GM18870 (cell line): Measurements from ENCODE around the gene FOXJ1.

Experiments
- ATAC-seq: cut with Tn5 transposase; IDR thresholded peaks from one replicate; pipeline ENCODE4 v1.9.1; 2021; ENCODE audit warnings: moderate library complexity; ENCODE audit not compliant: unreplicated experiment

FOXJ1 gene

DNA sequence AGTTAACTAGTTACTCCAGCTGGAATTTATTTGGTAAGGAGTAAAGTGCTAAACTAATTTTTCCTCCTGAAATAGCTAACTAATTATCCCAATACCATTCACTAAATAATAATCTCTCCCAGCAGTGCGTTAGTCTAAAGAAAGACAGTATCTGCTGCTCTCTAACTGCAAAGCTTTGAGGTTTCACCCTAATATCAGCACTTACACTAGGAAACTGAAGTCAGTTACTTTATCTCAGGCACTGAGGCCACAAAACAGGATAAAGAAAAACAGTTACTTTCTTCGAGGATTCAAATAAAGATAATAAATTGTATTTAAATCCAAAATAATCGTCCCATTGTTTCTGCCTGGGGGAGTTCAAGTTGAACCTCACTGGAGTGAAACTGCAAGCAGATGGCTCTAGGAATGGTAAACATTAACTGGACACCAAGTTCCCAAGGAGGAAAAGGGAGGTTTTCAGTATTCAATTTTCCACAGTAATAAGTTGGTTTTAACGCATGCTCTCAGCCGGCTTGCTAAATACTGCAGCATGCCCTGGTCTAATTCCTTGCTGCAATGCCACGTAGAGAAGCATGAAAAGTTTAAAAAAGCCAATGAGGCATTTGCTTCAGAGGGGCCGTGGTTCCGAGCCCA is 20.0 kb upstream of the FOXJ1 start:
- no peak for ATAC-seq

DNA sequence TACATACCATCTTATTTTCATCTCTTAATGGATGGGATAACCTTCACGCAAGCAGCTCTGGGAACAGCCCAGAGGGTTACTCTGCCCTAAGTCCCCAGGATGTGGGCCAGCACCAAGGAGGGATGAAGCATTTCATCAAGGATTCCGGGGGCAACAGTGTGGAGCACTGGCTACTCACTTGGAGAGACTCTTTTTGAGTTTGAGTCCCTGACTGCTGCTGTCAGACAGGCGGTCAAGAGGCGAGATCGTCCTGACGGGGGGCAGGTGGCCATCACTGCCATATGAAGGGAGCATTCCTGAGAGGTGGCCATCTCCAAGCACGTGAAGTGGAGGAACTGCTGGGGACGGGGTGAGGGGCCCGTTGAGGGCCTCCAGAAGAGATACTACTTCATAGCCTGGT is 18.1 kb upstream of the FOXJ1 start:
- no peak for ATAC-seq

DNA sequence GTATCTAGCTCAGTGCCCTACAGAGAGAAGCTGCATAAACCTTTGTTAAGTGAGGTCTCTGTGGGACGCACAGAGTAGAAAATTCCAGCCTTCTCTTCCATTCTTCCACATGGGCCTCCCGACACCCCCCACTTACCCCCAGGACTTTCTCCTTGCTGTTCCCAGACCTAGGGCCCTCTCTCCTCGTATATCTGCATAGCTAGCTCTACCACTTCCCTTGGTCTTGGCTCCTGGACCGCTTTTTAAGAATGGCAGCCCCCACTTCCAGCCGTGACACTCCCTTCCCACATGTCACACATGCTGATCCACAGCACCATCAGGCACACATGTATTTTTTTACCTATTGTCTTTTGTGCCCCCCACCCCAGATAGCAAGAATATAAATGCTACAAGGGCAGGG is 16.7 kb upstream of the FOXJ1 start:
- ATAC-seq: no peak

DNA sequence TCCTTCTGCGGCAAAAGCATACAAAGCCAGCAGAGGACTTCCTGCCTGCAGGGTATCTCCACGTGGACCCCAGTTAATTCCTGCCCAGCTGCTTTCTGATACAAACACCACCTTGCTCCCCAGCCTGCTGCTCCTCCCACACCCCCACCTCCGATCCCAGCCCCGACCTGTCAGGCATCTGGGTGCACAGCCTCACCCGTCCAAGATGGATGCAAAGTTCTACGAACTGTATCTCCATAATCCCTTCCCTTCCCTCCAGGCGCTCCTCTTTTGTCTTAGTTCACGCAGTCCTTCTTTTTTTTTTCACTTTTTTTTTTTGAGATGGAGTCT is 15.6 kb upstream of the FOXJ1 start:
- ATAC-seq: no peak

DNA sequence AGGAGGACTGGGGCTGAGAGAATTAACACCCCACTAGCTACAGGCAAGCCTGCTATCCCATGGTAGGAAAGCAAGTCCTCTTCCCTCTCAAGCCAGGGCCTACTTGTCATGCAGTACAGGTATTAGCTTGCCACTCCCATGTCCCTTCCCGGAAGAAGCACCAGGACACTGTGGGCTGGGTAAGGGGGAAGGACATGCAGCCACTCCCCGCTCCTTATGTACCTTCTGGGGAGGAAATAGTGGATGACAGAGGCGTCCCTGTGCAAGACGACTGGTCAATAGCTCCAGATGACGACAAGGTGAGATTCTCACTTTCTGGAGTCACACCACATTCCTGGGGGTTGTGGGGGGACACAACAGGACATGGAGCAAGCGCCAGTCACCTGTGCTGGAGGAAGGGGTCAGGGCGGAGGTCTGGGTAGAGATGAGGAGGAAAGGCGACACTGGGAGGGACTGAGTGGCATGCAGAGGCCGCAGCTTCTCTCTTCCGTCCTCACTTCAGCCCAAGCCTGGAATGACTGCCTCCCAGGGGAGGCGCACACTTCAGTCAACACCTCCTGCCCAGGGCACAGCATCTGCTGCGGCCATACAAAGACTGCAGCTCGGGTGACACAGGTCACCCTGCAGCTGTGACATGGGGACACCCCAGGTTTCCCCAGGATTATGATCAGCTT is 15.1 kb upstream of the FOXJ1 start:
- no peak for ATAC-seq

DNA sequence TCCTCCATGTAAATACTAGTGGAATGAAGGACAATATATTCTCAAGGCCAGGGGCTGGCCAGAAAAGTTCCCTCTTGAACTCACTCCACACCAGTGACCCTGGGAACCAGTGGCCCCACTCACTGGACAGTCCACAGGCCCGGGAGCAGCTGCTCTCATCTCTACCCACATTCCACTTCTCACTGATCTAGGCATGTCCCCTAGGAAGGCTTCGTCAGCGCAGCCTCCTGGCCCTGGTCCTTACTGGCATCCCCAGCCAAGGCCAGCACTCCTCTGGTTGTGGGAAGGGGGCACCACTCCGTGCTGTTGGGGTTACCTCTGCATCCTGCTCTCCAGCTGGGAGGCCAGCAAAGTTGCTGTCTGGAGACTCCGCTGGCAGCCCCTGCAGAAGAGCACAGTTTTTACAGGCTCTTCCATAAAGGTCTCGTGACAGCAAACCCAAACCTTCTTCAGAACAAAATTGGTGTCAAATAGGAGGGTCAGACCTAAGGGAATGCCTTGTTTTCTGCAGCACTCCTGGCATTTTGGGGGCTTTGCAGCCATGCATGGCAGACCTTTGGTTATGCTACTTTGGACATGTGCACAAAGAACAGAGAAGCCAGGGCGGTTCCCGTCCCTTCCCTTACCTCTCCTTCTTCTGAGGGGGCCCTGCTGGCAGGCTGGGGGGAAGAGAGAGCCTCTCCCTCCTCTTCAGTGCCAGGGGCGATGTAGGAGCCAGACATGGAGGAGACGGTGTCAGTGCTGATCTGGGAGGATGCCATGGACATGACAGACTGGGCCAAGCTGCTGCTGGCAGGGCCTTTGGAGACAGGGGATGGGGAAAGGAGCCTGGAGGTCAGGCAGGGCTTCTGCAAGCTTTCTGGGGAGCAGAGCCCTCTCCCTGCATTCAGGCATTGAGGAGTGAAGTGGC is 14.1 kb upstream of the FOXJ1 start:
- ATAC-seq: no peak

DNA sequence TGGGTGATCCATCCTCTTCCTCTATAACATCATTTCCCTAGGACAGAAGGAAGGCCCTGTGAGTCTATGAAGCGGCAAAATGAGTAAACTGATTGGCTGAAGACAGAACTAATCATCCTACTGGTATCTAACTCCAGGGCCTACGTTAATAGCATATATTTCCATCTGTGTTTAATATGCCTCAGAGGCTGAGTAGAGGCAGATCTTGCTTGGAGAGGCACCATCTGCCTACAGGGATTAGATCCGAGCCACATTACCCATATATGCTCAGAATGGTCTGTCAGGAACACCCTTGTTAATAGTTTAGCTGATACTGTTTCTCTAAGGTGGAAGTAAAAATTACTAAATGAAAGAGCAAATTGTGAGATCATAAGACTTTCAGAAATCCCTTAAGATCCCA is 13.2 kb upstream of the FOXJ1 start:
- no peak for ATAC-seq

DNA sequence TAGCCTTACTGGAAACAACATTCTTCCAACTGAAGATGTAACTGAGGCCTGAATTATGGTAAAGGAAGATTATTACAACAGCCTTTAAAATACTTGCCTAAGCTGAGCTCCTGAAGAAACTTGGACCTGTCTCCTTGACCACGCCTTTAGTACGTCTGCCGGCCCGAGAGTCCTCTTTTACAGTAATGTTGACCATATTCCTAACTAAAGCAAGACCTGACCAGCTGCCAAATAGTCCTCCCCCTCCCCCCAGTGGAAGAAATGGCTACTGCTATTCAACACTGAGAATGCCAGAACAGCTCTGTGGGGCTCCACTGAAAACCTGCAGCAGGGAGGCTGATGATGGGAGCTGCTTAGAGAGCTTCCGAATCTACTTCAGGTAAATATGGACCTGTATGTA is 12.6 kb upstream of the FOXJ1 start:
- ATAC-seq: no peak

DNA sequence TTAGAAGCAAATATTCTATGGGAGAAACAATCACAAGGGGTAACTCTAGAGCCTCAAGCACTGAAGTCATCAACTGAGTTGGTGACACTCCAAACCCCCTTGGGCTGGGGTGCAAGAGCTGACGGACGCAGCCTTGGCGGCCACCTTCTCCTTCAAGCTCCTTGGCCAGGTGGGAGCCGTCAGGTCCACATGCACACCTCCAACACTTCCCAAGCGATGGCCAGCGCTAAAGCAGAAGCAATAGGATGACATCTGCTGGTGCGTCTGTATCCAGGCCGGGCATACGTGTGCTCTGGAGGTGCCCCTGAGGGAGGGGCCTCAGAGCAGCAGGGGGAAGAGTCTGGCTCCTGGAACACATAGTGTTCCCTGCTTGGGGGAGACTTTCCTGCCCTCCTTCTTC is 12.2 kb upstream of the FOXJ1 start:
- ATAC-seq: no peak

DNA sequence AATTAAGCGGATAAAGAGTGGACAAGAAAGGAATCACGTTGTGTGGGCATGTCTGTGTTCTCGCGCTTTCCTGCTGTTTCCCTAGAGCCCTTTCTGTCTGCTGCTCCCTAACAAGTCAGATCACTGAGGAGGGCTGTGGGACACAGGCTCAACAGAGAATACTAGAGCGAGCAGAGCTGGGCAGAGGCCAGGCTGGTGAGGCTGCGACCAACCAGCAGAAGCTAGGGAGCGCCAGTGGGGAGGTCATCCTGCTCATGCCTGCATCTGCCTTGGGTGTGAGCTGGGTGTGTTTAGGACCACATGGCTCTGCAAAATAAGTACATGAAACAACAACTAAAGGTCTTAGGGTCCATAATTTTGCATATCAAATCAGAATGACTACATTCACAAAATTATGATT is 11.5 kb upstream of the FOXJ1 start:
- no peak for ATAC-seq

DNA sequence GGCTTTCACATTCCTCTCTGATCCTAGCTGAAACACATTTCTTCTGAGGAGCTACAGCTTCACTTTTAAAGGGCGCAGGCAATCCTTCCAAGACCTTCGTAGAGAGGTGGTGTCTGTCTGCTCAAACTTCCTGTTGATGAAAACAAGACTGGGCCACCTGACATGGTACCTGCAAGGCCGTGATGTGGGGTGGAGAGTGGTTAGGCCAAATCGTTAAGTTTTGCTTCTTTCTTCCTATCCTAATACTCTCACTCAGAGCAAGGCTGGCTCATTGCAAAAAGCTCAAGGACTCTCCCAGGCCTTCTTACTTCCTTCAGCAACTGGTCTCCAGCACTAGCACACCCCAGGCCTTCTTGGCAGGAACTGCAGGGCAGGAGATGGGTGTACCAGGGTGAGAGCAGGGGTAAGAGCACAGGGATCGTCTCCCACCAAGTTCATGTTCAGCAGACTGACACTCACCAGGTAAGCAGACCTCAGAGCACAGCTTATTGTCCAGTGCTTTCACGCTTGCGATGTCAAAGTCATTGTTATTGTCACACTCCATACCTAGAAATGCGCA is 10.9 kb upstream of the FOXJ1 start:
- ATAC-seq: no peak

DNA sequence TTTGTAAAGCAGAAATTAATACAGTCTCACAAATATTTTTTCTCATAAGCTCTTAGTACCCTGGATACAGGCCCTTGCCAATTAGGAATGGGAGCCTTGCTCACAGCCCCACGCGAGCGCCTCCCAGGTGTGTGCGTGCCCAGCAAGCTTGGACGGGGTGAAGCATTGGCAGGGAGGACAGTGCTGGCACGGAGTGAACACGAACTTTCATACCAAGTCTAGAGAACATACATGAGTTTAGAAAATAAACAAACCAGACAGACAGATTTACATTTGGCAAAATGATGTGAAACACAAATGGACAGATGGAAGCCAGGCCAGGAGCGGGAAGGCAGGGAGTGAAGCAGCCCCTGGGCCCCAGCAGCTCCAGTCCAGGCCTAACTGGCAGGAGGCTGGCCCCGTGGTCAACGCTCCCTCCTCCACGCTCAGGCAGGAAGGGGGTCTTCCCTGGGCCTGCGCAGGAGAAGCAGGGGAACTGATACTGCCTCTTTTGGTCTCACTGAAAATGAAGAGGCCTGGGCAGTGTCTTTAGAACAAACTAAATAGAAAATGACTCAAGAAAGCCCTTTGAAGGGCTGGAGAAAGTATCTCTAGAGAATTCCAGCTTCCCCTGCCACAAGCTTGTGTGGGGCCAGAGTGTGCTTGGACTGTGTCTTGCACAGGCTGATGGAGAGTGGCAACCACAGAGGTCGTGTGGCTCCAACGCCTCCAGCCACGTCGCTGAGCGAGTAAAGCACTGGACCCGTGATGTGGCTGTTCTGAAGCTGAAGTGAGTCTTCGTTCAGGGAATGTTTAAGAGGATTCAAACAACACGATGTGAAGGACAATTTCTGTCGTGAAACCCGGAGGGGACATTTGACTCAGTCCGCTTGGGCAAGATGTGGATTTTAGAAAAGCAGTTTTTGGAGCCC is 9.9 kb upstream of the FOXJ1 start:
- ATAC-seq: no peak

DNA sequence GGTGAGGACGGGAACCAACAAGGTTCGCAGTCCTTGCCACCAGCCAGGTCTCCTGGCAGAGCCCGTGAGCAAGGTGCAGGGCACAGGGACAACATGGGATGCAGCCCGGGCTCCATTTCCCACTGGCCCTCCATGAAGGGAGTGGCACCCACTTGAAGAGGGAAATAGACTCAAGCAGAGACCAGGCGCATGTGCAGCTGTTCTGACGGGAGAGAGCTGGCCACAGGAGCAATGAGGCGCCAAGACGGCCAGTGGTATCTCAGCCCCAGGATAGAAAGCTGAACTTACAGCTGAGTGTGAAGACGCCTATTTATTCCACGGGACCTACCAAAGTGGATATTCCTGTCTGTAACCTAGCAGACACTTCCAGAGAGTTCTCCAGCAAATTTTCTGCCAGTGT is 8.2 kb upstream of the FOXJ1 start:
- ATAC-seq: no peak

DNA sequence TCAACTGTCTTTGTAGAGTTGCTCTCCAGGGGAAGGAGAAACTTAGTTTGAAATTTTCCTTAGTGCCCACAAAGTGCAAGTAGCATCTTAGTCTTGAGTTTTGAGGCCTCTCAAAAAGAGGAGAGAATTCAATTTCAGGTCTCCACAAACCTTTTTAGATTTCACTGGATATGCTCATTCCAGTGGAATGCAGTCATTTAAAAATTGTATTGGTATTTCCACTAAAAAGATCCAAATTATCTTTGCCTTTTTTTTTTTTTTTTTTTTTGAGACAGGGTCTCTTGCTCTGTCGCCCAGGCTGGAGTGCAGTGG is 6.9 kb upstream of the FOXJ1 start:
- no peak for ATAC-seq

DNA sequence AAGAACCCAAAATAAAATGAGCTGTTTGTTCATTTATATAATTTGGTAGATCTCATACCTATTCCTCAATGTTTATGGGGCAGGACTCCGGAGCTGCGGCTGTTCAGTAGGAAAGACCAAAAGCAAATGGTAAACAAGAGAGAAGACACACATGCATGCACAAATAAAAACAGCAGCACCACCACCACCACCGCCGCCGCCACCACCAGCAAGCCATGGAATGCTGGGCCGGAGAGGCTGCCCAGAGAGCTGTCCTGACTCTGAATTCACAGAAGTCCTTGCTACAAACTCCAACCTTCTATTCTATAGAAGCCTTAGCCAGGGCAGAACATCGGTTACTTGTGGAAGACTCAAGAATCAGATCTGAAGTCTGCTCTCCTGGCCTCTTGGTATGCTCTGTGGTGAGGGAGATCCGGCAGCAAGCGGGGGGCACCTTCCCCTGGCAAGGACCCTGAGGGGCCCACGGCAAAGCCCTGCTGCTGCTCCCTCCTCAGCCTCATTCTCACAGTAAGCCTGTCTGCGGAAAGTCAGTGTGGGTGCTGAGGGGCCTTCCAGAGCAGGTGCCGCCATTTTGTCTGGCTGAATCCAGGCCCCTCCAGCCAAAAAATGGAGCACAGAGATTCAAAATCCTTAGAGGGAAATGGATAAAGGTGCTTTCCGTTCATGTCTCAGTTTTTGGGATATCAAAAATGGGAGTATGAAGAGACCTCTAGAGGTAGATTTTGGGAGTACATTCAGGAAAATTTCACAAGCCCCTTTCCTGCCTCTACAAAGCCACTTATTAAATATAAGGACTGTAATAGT is 6.4 kb upstream of the FOXJ1 start:
- ATAC-seq: no peak

DNA sequence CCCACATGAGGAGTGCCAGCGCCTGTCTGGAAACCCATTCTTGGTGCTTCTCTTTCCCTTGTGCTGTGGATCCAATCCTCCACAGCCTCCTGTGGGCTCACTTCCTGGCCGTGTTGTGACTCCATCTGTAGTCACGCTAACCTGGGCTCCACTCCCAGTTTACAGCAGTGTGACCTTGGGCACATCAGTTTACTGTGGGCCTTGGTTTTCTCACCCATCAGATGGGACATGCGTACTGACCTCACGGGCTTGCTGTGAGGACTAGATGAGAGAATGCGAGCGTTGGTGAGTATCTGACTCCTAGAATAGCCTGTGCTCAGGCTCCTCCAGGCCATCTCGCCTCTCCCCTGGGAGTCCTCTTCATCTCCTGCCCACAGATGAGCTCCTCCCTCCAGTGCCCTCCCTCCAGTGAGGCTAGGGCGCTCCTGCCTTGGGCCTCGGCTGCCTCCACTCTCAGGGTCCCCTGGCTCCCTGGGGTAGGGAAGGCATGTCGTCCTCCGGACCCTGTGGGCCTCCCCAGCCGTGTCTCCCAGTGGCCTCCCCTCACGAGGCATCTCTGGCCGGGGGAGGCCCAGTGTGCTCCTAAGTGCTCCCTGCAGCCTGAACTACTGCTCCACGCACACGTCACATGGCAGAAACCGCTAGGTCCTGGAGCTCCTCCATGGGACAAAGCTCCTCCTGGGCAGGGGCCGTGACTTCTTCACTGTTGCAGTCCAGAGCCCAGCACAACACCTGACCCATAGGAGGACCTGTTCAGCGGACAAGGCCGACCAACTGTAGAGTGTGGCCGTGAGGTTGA is 5.2 kb upstream of the FOXJ1 start:
- no peak for ATAC-seq

DNA sequence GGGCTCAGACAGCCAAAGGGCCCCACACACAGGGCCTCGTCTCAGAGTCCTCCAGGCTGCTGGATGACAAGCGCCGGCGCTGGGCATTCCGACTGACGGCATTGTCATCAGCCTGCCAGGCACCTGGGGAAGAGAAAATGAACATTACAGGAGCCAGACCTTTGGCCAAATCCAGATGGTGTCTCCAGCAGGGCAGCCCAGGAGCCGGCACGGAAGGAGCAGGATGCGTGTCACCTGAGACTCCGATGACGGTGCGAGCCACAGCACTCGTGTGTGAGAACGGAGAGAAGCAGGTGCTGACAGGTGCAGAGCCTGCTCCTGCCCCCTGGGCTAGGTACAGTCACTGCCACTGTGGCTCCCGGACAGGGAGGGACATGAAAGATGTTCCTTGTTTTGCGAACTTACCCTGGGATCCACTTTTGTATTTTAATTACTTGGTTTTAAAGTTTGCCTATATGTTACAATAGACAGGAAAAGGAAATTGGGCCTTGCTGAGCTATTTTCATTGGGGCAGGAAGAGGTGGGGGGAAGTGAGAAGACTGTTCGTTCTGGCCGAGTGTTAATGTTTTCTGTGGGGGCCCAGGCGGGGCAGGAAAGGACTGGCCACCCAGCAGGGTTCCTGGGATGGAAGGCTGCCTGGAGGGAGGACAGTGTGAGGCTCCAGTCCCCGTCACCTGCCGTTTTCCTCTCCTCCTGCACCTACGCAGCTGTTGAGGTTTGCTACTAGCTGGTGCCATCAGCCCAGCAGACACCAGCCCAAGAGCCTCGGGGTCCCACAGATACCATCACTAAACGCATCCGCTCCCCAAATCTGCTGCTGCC is 4.4 kb upstream of the FOXJ1 start:
- no peak for ATAC-seq

DNA sequence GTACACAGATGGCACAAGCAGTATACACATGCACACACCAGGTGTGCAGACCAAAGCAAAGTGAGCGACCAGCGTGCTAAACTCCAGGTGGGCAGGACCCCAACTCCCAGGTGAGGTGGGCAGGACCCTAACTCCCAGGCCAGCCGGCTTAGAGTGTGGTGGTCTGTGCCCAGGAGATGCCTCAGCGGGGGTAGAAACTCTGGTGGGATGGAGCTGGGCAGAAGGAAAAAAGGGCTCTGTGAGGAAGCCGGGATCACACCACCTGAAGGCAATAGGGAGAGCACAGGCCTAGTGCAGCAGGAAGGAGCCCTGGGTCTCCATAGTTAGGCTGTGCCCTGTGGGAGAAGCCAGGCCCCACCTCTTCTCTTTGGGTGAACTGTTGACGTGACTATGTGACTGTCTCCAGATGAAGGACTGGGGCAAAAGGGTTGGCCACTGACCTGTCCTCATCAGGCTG is 1.6 kb upstream of the FOXJ1 start:
- no peak for ATAC-seq
